ENCODE results near the gene BCCIP.

DNA sequence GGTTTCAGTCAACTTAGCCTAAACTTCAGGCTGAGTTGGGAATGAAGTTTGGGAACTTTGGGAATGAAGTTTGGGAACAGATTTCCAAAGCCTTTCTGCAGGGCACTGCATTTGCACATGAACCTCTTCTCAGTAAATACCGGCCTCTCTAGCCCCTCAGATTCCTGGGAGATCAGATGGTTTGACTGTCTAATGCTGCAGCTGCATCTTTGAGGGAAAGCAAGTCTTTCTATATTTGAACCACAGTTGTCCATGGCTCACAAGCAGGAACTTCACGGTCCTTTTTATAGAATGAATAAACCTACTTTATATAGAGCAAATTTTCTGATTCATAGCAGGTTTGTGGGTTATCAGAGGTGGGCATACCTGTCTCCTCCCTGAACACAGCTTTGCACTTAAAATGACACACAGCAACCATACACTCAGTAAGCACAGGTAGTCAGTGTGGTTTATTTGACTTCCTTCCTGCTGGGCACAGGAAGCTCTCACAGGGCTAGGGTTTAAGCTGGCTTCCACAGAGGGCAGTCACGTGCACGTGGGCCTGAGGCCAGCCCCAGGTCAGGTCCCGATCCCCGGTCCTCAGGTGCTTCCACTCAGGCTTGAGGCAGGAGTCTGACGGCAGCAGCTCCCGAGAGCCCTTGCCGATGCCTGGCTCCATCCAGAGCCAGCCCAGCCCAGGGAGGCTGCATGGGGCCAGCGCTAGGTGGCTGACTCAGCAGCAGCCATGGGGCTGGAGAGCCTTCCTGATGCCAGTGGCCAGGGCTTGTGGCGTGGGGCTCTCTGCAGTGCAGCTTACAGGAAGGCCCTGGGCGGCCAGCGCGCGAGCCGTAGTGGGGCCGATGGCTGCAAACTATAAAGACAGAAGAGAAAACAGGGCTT is 35.0 kb upstream of the BCCIP start:
- TF ChIP-seq, protein P1, sequence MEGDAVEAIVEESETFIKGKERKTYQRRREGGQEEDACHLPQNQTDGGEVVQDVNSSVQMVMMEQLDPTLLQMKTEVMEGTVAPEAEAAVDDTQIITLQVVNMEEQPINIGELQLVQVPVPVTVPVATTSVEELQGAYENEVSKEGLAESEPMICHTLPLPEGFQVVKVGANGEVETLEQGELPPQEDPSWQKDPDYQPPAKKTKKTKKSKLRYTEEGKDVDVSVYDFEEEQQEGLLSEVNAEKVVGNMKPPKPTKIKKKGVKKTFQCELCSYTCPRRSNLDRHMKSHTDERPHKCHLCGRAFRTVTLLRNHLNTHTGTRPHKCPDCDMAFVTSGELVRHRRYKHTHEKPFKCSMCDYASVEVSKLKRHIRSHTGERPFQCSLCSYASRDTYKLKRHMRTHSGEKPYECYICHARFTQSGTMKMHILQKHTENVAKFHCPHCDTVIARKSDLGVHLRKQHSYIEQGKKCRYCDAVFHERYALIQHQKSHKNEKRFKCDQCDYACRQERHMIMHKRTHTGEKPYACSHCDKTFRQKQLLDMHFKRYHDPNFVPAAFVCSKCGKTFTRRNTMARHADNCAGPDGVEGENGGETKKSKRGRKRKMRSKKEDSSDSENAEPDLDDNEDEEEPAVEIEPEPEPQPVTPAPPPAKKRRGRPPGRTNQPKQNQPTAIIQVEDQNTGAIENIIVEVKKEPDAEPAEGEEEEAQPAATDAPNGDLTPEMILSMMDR (optimal IDR thresholded peaks at IDR 0.05 in 1 of 3, IDR thresholded peaks at IDR 0.05 in 1 of 3, conservative IDR thresholded peaks at IDR 0.05 in 1 of 3; ENCODE audit: extremely low read depth in 1 of 3, insufficient read depth in 2 of 3, low read length in 3 of 3): no peak
- TF ChIP-seq EZH2 (IDR thresholded peaks at IDR 0.05; ENCODE audit: low read length): no peak
